GM12801 (cell line): Measurements from ENCODE around the gene GPR15.

Source experiments
- CTCF ChIP-seq: IDR thresholded peaks from one replicate; pipeline ENCODE4 v1.5.1; 2011; ENCODE audit warnings: control low read depth; ENCODE audit not compliant: insufficient read length; ENCODE audit errors: extremely low read depth

GPR15 gene

GRCh38 chr3:98553753-98554152 is 22.0 kb downstream of the GPR15 start:
- TF ChIP-seq CTCF = no peak

DNA sequence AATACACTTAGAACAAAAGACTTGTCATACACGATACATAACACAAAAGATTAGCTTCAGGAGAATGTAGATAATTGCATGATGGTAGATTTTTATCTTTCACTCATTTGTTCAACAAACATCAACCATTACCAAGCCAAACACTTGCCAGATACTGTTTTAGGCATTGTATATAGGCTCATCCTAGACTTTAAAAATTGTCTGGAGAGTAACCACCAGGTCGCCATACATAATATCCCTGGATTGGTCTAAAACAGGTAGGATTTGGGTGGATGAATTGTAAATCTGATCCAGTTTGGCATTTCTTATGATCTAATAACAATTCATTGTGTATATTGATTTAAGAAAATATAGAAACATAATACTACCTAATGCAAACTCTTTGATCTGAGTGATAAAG is 22.8 kb downstream of the GPR15 start:
- TF ChIP-seq CTCF = no peak

GRCh38 chr3:98555025-98555379 is 23.2 kb downstream of the GPR15 start:
- no peak for TF ChIP-seq CTCF

DNA sequence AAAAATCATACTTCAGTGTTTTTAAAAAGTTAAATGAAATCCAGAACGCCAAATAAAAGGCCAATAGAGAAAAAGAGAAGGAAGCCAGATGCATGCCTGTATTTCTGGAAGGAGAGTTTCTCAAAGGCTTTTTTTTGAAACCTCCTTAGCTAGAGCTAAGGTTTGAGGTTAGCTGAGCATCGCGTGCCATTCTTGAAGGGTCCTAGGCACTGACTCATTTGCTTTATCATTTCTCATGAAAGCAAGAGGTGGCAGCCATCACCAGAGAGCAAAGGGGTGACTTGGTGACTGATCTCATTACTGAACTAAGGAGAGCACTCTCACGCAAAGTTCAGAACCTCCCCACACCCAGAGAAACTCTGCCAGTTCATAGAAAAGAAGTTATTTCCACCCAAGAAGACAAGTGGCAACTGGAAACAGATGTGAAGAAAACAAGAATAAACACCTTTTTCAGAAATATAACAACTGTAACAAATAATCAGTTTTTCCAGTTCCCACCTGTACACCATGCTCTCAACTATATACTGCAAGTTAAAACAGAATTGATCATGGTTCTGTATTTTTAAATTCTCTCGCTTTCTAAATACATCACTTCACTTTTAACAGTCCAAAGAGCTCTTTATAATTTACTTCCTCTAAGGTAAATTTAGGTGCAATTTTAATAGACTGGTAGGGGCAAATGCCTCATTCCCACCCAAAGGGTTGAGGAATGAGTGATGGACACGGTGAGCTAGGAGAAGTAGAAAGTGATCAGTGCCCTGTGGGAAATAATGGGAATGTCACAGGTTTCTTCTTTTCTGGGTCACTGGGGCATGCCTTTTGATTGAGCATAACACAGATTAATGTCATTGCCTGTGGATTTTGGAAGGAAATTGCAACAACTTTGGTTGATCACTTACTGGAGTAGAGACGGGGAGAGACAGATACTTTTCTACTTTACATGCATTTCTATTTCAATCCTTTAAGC is 24.7 kb downstream of the GPR15 start:
- no peak for TF ChIP-seq CTCF

DNA sequence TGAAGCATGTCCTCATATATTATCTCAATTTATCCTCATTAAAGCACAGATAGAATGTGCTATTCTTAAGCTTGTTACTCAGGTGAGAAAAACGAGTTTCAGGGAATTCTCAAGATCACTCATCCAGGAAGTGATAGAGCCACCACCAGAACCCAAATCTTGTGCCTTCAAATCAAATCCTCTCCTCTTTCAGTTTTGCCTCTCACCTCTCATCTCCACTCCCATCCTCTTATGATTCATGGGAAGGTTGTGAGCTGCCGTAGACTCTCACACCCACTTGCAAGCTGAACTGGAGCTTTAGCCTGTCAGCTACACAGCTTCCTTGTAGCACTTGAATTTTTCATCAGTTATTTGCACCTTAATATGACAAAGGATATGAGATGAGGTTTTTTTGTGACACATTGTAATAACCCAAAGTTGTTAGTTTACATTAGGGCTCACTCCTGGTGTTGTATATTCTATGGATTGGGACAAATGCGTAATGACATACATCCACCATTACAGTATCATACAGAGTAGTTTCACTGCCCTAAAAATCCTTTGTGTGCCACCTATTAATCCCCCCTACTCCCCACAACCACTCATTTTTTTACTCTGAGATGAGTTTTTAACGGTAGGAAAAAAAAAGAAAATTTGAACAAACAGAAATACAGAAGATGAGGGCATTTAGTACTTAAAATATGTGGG is 25.7 kb downstream of the GPR15 start:
- no peak for TF ChIP-seq CTCF

DNA sequence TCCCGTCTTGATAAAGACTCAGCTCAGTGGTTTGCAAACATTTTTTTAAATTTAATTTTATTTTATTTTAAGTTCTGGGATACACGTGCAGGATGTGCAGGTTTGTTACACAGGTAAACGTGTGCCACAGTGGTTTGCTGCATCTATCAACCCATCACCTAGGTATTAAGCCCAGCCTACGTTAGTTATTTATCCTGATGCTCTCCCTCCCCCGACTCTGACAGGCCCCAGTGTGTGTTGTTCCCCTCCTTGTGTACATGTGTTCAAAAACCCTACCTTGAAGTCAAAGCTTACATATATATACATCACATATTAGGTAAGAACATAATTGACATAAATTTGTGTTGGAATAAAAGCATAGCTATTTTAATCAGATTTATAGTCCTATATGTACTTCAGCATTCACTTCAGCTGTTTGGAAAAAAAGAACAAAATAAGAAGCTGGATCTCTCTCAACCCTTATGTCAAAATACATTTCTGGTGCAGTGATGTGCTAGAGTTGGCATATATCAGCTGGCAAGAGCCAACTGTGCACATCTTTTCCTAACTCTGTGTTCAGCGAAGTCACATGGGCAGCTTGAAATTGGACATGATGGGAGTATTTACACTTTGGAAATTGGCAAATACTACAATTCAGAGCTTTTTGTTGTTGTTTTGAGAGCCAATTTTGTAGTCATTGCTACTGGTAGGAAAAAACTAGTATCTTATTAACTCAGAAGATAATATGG is 26.5 kb downstream of the GPR15 start:
- no peak for TF ChIP-seq CTCF

DNA sequence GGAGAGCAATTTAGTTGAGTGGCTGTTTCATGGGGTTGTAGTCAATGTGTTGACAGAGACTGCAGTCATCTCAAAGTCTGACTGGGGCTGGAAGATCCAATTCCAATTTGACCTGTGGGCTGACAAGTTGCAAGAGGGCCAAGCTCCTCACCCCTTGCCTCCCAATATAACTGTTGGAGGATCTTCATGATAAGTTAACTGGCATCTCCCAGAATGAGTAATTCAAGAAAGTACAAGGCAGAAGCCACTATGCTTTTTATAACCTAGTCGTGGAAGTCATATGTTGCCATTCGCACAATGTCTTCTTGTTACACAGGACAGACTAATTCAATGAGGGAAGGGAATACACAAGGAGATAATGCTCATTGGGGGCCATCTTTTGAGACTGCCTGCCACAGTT is 29.1 kb downstream of the GPR15 start:
- TF ChIP-seq CTCF = no peak
